COLO668 (cell line): ENCODE data around the gene TMEM97.

Experiments used
- DNase-seq: peaks from one replicate; lab custom pipeline; 2025; ENCODE audit not compliant: unreplicated experiment; lab: John Stamatoyannopoulos, UW

TMEM97 gene

GRCh38 chr17:28363776-28364650, 45.0 kb downstream of the TMEM97 start:
- DNase-seq = no peak

- no peak for DNase-seq
Measured at GRCh38 chr17:28364665-28365363, 45.8 kb downstream of the TMEM97 start, which contains the start of gene SEBOX. TSS of gene SEBOX (minus strand) at chr17:28365199. CDS start at chr17:28365151, 48 bp downstream.

GRCh38 chr17:28365487-28365886, 46.5 kb downstream of the TMEM97 start:
- no peak for DNase-seq

- DNase-seq = no peak
Measured at GRCh38 chr17:28366605-28367004, 47.6 kb downstream of the TMEM97 start.

GRCh38 chr17:28367641-28368305, 48.8 kb downstream of the TMEM97 start:
- DNase-seq = no peak

GRCh38 chr17:28368306-28368831, 49.4 kb downstream of the TMEM97 start:
- no peak for DNase-seq

- DNase-seq = no peak
Measured at GRCh38 chr17:28368915-28369683, 50.1 kb downstream of the TMEM97 start.

- DNase-seq = peak; percentile 3
Measured at GRCh38 chr17:28369684-28370034, 50.7 kb downstream of the TMEM97 start.

- peak; percentile 6 for DNase-seq
Measured at GRCh38 chr17:28370035-28370743, 51.2 kb downstream of the TMEM97 start, which contains the start of gene VTN. TSS of gene VTN (minus strand) at chr17:28370307. CDS start at chr17:28370203, 104 bp downstream.

- no peak for DNase-seq
Measured at GRCh38 chr17:28370744-28371103, 51.7 kb downstream of the TMEM97 start.

GRCh38 chr17:28371245-28372202, 52.5 kb downstream of the TMEM97 start, which contains the start of gene SARM1:
TSS of gene SARM1 (plus strand) at chr17:28371694. CDS start at chr17:28372033, 339 bp downstream.
- DNase-seq = peak; percentile 70

GRCh38 chr17:28372203-28372944, 53.4 kb downstream of the TMEM97 start:
- peak; percentile 55 for DNase-seq

GRCh38 chr17:28372945-28373274, 53.9 kb downstream of the TMEM97 start:
- DNase-seq = no peak
